GM15510 (cell line): ENCODE measurements around the gene TMEM169.
A peak's percentile ranks its signal among the peaks of the same experiment; 100 is the strongest.

Experiments
- POLR2A ChIP-seq: IDR thresholded peaks from 3 replicates; pipeline ENCODE4 v1.6.1; 2011; ENCODE audit warnings: borderline replicate concordance; ENCODE audit not compliant: insufficient read length; ENCODE audit errors: extremely low read depth

The TMEM169 gene

GRCh38 chr2:216108310-216108966 is 26.7 kb downstream of the TMEM169 start:
- no peak for TF ChIP-seq POLR2A

GRCh38 chr2:216108967-216109921 is 27.5 kb downstream of the TMEM169 start, which contains the start of gene XRCC5:
XRCC5 (plus strand) TSS chr2:216109348; CDS start chr2:216109437, 89 bp downstream.
- TF ChIP-seq POLR2A, result peak; percentile 79

GRCh38 chr2:216109962-216110614 is 28.4 kb downstream of the TMEM169 start:
- TF ChIP-seq POLR2A, result no peak

GRCh38 chr2:216110620-216111019 is 28.9 kb downstream of the TMEM169 start:
- TF ChIP-seq POLR2A, result no peak

- TF ChIP-seq POLR2A, result no peak
Measured at GRCh38 chr2:216111122-216111521, 29.4 kb downstream of the TMEM169 start.

GRCh38 chr2:216112926-216113325 is 31.2 kb downstream of the TMEM169 start:
- no peak for TF ChIP-seq POLR2A

- peak; percentile 27 for TF ChIP-seq POLR2A
Measured at GRCh38 chr2:216113572-216113971, 31.9 kb downstream of the TMEM169 start.

GRCh38 chr2:216114382-216114713 is 32.6 kb downstream of the TMEM169 start:
- TF ChIP-seq POLR2A, result no peak

- TF ChIP-seq POLR2A, result peak; percentile 46
Measured at GRCh38 chr2:216114714-216115531, 33.2 kb downstream of the TMEM169 start.

GRCh38 chr2:216116418-216116817 is 34.7 kb downstream of the TMEM169 start:
- TF ChIP-seq POLR2A, result no peak

GRCh38 chr2:216117561-216118340 is 36.0 kb downstream of the TMEM169 start:
- no peak for TF ChIP-seq POLR2A

- TF ChIP-seq POLR2A, result no peak
Measured at GRCh38 chr2:216118474-216118873, 36.8 kb downstream of the TMEM169 start.

- TF ChIP-seq POLR2A, result no peak
Measured at GRCh38 chr2:216119146-216119545, 37.4 kb downstream of the TMEM169 start.

GRCh38 chr2:216119986-216120385 is 38.3 kb downstream of the TMEM169 start:
- TF ChIP-seq POLR2A, result no peak
